ENCODE results near the gene CDH13. TPM values are rescaled to one million over a fixed set of nuclear protein-coding genes. Genes with fewer than 3 reads are reported as not detected.
A peak's percentile ranks its signal among the peaks of the same experiment; 100 is the strongest.

CDH13 gene
- total RNA-seq, 1 donor from 2014 or later: not detected

DNA sequence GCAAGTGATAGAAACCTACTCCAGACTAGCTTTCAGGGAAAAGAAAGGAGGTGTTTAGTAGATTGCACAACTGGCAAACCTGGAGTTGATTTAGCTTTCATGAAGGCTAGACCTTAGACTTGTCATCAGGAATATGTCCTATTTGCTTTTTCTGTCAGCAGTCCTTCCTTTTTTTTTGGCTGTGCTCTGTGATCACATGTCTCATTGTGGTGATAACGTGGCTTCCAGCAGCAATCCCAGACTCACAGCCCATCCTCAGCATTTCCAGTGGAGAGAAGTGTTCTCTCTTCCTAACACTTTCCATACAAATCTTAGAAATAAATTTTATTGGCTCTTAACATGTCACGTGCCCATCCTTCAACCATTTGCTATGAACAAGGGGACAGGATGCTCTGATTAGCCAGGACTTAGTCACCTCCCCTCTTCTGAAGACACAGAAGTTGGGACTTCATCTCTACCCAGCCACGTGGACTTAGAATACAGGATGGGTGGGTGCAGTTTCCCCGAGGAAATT is 74.7 kb downstream of the CDH13 start:
- Mint-ChIP-seq H3K4me3 (peak overlapping the region; percentile 33), H3K36me3 (ENCODE audit: low read depth) (no peaks in the 10 kb centered on the region), H3K4me1 (peaks cover 17% of the 10 kb centered on the region), H3K27me3 (peaks cover 3% of the 10 kb centered on the region), H3K27ac (peak overlapping the region; percentile 53), H3K9me3 (peaks cover 7% of the 10 kb centered on the region)
- no peak for DNase-seq
- intact Hi-C loops (cut with micrococcal nuclease): loop anchor here (2.0 kb wide), 1 partner anchor 49 kb away; no protein-coding TSS in a partner anchor

DNA sequence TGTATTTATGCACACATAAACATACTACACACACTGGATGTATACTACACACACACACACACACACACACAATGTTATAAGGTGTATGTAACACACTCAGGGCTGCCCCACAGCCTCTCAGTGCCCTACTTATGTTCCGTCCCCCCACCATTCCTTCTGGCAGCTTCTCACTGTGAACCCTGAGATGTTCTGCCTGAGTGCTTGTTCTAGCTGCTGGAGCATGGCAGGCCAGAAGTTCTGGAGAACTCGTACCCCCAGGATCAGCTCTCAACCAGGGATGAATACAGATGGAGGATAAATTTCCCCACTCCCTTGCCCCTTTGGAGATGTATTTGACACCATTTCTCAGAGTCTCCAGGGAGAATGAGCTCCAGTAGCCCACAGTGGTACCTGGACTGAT is 76.4 kb downstream of the CDH13 start:
- intact Hi-C loops (cut with micrococcal nuclease): no loop called here
- H3K9me3 Mint-ChIP-seq: peaks cover 4% of the 10 kb centered on the region
- no peaks in the 10 kb centered on the region for H3K36me3 Mint-ChIP-seq (ENCODE audit: low read depth)
- peaks cover 11% of the 10 kb centered on the region for H3K27me3 Mint-ChIP-seq
- no peak for DNase-seq
- H3K27ac Mint-ChIP-seq: no peak overlapping the region
- peaks cover 17% of the 10 kb centered on the region for H3K4me1 Mint-ChIP-seq
- no peak overlapping the region for H3K4me3 Mint-ChIP-seq

DNA sequence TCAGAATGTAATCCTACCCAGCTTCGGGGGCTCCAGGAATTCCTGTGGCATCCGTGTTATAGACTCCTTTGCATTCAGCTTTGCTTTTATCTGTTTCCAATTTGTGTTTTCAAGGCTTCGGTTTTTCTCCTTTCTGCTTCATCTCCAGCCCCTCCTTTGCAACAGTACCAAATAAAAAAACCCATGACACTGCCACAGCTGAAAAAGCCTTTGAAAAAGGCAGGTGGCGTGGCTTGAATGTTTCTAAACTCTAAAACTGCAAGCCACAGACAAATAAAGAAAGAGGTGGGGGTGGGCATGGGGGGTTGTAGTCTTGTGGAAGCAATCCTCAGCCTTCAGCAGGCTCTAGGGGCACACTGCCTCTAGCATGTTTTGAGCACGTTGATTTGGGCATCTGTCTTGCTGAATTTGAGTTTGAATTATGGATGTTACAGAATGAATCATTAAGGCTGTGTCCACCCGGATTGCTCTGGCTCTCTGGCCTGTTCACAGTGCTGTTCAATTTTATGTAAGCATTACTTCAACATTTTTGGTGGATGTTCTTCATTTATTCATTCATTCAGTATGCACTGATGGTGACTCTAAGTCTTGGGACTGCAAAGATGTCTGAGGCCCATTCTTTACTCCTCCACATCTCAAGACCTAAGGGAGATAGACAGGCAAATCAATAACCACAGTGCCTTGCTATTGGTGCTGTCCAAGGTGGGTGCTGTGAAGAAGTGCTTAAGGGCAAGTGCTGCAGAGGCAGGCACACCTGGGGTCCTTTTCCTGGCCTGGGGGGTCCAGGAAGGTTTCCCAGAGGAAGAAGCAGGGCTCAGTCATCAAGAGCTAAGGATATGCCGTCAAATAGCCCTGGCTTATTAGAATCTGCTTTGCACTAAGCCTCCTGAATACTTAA is 77.4 kb downstream of the CDH13 start:
- Mint-ChIP-seq H3K9me3 (no peaks in the 10 kb centered on the region), H3K27ac (no peak overlapping the region), H3K4me3 (no peak overlapping the region), H3K36me3 (ENCODE audit: low read depth) (no peaks in the 10 kb centered on the region), H3K4me1 (peaks cover 17% of the 10 kb centered on the region), H3K27me3 (peaks cover 11% of the 10 kb centered on the region)
- no peak for DNase-seq
- intact Hi-C loops (cut with micrococcal nuclease): no loop called here

DNA sequence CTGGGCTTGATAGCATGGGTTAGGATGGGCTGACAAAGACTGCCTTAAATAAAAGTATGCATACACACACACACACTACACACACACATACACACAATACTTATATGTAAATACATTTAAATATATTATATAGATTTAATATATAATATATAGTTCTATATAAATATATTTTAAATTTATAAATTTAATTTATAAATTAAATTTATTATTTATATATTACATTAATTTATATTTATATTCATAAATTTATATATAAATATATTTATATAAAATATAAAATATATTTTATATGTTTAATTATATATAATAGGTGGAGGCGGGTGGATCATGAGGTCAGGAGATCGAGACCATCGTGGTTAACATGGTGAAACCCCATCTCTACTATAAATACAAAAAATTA is 83.2 kb downstream of the CDH13 start:
- no peak for DNase-seq
- Mint-ChIP-seq H3K27ac (no peak overlapping the region), H3K9me3 (no peaks in the 10 kb centered on the region), H3K4me3 (no peak overlapping the region), H3K36me3 (ENCODE audit: low read depth) (no peaks in the 10 kb centered on the region), H3K4me1 (no peaks in the 10 kb centered on the region), H3K27me3 (peaks cover 14% of the 10 kb centered on the region)
- intact Hi-C loops (cut with micrococcal nuclease): no loop called here

DNA sequence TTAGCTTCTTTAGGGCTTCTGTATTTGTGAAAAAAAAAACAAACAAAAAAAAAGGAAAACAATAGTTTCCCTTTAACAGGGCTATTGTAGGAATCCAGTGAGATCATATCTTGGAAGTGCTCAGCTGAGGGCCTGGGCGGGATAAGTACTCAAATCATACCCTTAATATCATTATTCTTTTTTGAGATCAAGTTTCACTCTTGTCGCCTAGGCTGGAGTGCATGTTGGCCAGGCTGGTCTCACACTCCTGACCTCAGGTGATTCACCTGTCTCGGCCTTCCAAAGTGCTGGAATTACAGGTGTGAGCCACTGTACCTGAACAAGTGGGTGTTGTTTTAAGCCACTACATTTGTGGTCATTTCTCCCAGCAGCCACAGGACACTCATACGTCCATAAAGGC is 87.0 kb downstream of the CDH13 start:
- Mint-ChIP-seq H3K9me3 (no peaks in the 10 kb centered on the region), H3K4me1 (no peaks in the 10 kb centered on the region), H3K36me3 (ENCODE audit: low read depth) (no peaks in the 10 kb centered on the region), H3K27me3 (peaks cover 13% of the 10 kb centered on the region), H3K27ac (no peak overlapping the region), H3K4me3 (no peak overlapping the region)
- intact Hi-C loops (cut with micrococcal nuclease): no loop called here
- no peak for DNase-seq

DNA sequence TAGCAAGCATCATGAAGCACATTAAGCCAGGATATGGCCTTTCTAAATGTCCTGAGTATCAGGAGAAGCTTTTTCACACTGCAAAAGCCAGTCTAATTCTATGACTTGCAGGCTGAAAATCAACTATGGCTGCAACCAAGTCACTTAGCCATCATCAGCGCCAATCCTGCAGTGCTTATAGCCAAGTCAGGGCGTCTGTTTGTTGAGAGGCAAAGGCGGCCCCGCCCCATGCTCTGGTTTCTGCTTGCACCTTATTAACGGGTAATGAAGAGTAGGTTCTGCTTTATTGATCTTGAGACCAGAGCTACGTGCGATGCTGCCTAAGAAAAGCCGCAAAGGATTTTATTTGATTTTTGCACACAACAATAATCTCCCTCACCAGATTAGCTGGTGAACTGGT is 88.4 kb downstream of the CDH13 start:
- Mint-ChIP-seq H3K27ac (no peak overlapping the region), H3K4me3 (no peak overlapping the region), H3K27me3 (peaks cover 15% of the 10 kb centered on the region), H3K36me3 (ENCODE audit: low read depth) (no peaks in the 10 kb centered on the region), H3K9me3 (no peaks in the 10 kb centered on the region), H3K4me1 (no peaks in the 10 kb centered on the region)
- intact Hi-C loops (cut with micrococcal nuclease): no loop called here
- no peak for DNase-seq

DNA sequence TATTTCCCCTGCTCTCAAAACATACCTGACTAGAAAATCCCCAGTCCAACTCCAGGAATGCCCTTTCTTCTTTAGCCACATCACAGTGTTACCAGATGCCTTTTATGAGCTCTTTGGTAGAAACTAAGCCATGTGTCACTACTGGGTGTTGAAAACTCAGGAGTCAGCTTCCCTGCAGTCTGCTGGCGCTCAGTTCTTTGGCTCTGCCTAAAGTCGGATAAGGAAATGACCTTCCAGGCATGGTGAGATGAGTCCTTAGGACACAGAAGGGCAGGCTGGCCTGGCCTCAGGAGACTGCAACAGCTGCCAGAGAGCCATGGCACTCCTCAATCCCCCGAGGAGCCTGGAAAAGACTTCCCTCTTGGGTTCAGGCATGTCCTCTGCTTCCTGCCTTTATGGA is 89.1 kb downstream of the CDH13 start:
- intact Hi-C loops (cut with micrococcal nuclease): no loop called here
- Mint-ChIP-seq H3K4me3 (no peak overlapping the region), H3K9me3 (no peaks in the 10 kb centered on the region), H3K36me3 (ENCODE audit: low read depth) (no peaks in the 10 kb centered on the region), H3K27ac (no peak overlapping the region), H3K27me3 (peaks cover 15% of the 10 kb centered on the region), H3K4me1 (no peaks in the 10 kb centered on the region)
- no peak for DNase-seq

DNA sequence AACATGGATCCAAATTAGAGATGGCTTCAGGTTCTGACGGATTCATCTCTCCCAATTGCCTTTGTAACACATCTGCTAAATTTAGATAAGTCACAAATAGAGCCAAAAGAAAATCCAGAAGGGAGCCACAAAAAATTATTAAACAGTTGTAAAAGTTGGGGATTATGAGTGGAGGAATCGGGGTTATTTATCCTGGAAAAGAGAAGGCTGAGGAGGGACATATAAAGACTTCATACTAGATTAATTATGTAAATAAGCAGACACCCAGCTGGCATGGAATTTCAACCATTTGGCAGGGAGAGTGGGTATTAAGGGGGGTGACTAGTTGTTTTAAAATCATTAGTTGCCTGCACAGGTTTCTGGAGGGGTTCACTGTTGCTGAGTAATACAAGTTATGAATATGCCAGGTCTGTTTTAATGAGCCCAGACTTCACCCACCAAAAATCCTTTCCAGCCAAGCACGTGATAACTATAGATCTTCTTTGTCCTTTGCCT is 89.6 kb downstream of the CDH13 start:
- Mint-ChIP-seq H3K27ac (no peak overlapping the region), H3K9me3 (peaks cover 2% of the 10 kb centered on the region), H3K27me3 (peaks cover 15% of the 10 kb centered on the region), H3K36me3 (ENCODE audit: low read depth) (no peaks in the 10 kb centered on the region), H3K4me1 (no peaks in the 10 kb centered on the region), H3K4me3 (no peak overlapping the region)
- DNase-seq: no peak
- intact Hi-C loops (cut with micrococcal nuclease): no loop called here

DNA sequence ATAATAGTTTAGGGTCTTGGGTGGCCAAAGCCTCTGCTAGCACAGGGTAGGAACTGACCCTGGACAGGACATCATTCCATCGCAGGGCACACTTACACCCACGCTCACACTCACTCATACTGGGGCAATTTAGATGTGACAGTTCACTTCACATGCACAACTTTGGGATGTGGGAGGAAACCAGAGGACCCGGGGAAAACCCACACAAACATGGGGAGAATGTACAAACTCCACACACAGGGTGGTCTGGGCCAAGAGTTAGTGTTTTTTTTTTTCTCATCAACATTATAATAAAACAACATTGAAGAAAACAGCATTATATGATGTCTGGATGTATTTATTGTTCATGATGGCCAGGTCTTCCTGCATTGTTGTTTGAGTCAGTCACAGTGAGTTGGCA is 93.6 kb downstream of the CDH13 start:
- Mint-ChIP-seq H3K27me3 (peaks cover 12% of the 10 kb centered on the region), H3K9me3 (peaks cover 5% of the 10 kb centered on the region), H3K27ac (no peak overlapping the region), H3K4me3 (no peak overlapping the region), H3K4me1 (no peaks in the 10 kb centered on the region), H3K36me3 (ENCODE audit: low read depth) (no peaks in the 10 kb centered on the region)
- DNase-seq: no peak
- intact Hi-C loops (cut with micrococcal nuclease): no loop called here

DNA sequence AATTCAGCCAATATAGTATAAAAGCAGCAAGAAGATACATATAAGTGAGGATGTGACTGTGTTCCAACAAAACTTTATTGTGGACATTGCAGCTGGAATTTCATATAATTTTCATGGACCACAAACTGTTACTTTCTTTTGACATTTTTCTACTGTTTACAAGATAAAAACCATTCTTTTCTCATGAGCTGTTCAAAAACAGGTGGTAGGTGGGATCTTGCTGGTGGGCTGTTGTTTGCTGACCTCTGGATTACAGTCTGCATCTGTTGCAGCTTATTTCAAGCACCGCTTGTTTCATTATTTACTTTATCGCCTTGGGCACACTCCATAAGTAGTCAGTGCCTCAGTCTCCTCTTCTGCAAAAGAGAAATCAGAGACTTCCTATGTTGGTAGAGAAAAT is 99.5 kb downstream of the CDH13 start:
- H3K36me3 Mint-ChIP-seq (ENCODE audit: low read depth): no peaks in the 10 kb centered on the region
- H3K27ac Mint-ChIP-seq: no peak overlapping the region
- intact Hi-C loops (cut with micrococcal nuclease): no loop called here
- no peak overlapping the region for H3K4me3 Mint-ChIP-seq
- H3K4me1 Mint-ChIP-seq: peaks cover 4% of the 10 kb centered on the region
- no peaks in the 10 kb centered on the region for H3K27me3 Mint-ChIP-seq
- no peak for DNase-seq
- peaks cover 15% of the 10 kb centered on the region for H3K9me3 Mint-ChIP-seq

DNA sequence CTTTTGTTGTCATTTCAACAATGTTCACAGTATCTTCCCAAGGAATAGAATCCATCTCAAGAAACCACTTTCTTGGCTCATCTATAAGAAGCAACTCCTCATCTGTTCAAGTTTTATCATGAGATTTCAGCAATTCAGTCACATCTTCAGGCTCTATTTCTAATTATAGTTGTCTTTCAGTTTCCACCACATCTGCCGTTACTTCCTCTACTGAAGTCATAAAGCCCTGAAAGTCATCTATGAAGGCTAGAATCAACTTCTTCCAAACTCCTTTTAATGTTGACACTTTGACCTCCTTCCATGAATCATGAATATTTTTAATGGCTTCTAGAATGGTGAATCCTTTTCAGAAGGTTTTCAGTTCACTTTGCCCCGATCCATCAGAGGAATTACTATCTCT is 102.1 kb downstream of the CDH13 start:
- Mint-ChIP-seq H3K27me3 (no peaks in the 10 kb centered on the region), H3K4me1 (peaks cover 4% of the 10 kb centered on the region), H3K36me3 (ENCODE audit: low read depth) (no peaks in the 10 kb centered on the region), H3K4me3 (no peak overlapping the region), H3K9me3 (peaks cover 14% of the 10 kb centered on the region), H3K27ac (no peak overlapping the region)
- intact Hi-C loops (cut with micrococcal nuclease): no loop called here
- DNase-seq: no peak

DNA sequence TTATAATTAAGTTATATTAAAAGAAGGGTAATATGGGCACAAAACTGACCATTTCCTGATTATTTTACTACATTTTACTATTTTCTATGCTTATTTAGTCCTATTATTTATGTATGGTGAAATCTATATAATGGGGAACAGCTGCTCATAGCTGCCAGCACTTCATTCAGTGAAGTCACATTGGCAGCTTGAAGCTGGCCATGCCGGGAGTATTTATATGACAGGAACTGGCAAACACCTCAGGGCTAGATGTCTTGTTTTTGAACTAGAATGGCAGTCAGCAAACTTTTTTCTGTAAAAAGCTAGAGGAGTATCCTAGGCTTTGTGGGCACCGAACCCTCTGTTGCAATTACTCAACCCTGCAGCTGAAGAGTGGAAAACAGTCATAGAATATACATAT is 104.1 kb downstream of the CDH13 start:
- no peak overlapping the region for H3K27ac Mint-ChIP-seq
- peaks cover 14% of the 10 kb centered on the region for H3K9me3 Mint-ChIP-seq
- H3K4me1 Mint-ChIP-seq: peaks cover 4% of the 10 kb centered on the region
- no peaks in the 10 kb centered on the region for H3K27me3 Mint-ChIP-seq
- intact Hi-C loops (cut with micrococcal nuclease): no loop called here
- H3K4me3 Mint-ChIP-seq: no peak overlapping the region
- no peaks in the 10 kb centered on the region for H3K36me3 Mint-ChIP-seq (ENCODE audit: low read depth)
- no peak for DNase-seq

DNA sequence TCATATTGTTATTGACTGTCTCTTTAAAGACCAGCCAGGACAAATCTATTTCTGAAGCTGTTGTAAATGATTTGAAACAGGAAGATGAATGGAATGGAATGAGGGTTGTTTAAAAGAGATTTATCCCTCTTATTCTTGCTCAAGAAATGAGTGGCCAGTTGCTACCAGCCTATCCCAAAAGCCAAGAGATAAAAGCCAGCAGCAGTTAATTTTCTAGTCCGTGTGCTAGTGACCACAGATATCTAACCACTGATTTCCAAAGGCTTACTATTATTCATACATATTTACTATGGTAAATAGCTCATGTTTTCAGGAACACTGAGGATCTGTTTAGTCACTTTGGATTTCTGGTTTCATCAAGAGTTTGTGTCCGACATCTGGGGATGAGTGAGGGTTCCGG is 105.7 kb downstream of the CDH13 start:
- Mint-ChIP-seq H3K9me3 (peaks cover 14% of the 10 kb centered on the region), H3K4me3 (no peak overlapping the region), H3K36me3 (ENCODE audit: low read depth) (no peaks in the 10 kb centered on the region), H3K27ac (no peak overlapping the region), H3K4me1 (peaks cover 4% of the 10 kb centered on the region), H3K27me3 (peaks cover 5% of the 10 kb centered on the region)
- DNase-seq: no peak
- intact Hi-C loops (cut with micrococcal nuclease): no loop called here

DNA sequence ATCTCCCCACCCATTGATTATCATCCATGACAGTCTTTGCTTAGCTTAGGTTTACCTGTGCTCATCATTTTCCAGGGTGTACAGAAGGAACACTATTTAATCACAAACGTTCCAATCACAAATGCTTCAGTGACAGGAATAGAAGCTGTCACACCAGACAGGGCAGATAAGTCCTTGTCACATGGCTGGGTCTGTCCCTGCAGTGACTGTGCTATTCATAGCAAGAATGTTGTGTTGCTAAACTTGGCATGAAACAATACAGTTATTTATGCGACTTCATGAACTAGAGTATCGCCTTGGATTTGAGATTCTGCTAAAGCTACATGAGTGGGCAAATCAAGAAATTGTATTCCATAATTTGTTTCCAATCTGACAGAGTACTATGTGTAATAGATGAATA is 108.4 kb downstream of the CDH13 start:
- intact Hi-C loops (cut with micrococcal nuclease): no loop called here
- DNase-seq: no peak
- Mint-ChIP-seq H3K27me3 (peaks cover 10% of the 10 kb centered on the region), H3K27ac (no peak overlapping the region), H3K4me1 (no peaks in the 10 kb centered on the region), H3K9me3 (peaks cover 8% of the 10 kb centered on the region), H3K4me3 (no peak overlapping the region), H3K36me3 (ENCODE audit: low read depth) (no peaks in the 10 kb centered on the region)
